HCT116 (cell line): Measurements from ENCODE around the gene KIAA0825. TPM values are rescaled to one million over a fixed set of nuclear protein-coding genes. Genes with fewer than 3 reads are reported as not detected.
"Not testable (repeated sequence)": the region's sequence is repeated elsewhere in the genome, so short reads cannot be mapped to it uniquely, and the experiment has no call there.

Source experiments
- ATAC-seq: fragments of 200-7000 bp; cut with Tn5 transposase; 2 replicates; pipeline ENCODE4 v1.9.1; 2020; ENCODE audit warnings: mild to moderate bottlenecking, moderate library complexity
- BruUV-seq: library from RNA; stranded (reverse); fragments of 400-500 nt; replicated peaks from 2 replicates; lab custom pipeline; 2021; lab: Mats Ljungman, UMichigan
- CTCF ChIA-PET: fragments of 300-600 bp; sonication (Branson Sonifier 250); formaldehyde crosslinking; loops from one replicate; lab custom pipeline; 2021; ENCODE audit warnings: antibody characterized with exemption; lab: Charles Lee
- POLR2A ChIA-PET: fragments of 300-600, 350-600 bp; sonication (Branson Sonifier 250); formaldehyde crosslinking; loops from one replicate; lab custom pipeline; 2021; ENCODE audit warnings: antibody characterized with exemption; lab: Charles Lee
- RAD21 ChIA-PET, 2 experiments: fragments of 300-600 bp; sonication (Branson Sonifier 250); formaldehyde crosslinking; loops; one replicate each; lab custom pipeline; 2023; ENCODE audit warnings: low total read pairs in 2 of 2; ENCODE audit not compliant: uncharacterized antibody in 2 of 2, unreplicated experiment in 2 of 2, low non-redundant PET in 1 of 2; lab: Charles Lee
- DNase-seq: peaks from one replicate; pipeline ENCODE4 v3.0.0-alpha.2; 2010; ENCODE audit warnings: low read depth, low spot score
- H2AFZ ChIP-seq: fragments of 200-600 bp; shearing (Covaris generic), sonication (generic); 2 replicates; pipeline ENCODE4 v1.6.1; 2017; ENCODE audit warnings: low read depth, mixed run types, mixed read lengths, antibody characterized with exemption, low read length; ENCODE audit not compliant: poor library complexity, severe bottlenecking
- H3K27ac ChIP-seq: 2 replicates; pipeline ENCODE4 v1.5.1; 2012; ENCODE audit warnings: low read depth, low read length
- H3K27me3 ChIP-seq: fragments of 200-600 bp; sonication (generic); 2 replicates; pipeline ENCODE4 v1.6.1; 2016; ENCODE audit warnings: mixed run types, low read length, mixed read lengths; ENCODE audit not compliant: insufficient read depth
- H3K36me3 ChIP-seq, 2 experiments: fragments of 200-500 bp in 1 of 2; fragments of 200-600 bp in 1 of 2; sonication (Bioruptor generic) in 1 of 2; sonication (generic) in 1 of 2; 2 replicates each; pipeline versions ENCODE4 v1.5.1 to v1.6.1; 2014 to 2016; ENCODE audit warnings: low read length in 2 of 2, inconsistent platforms in 1 of 2, mixed read lengths in 1 of 2, mixed run types in 1 of 2; ENCODE audit not compliant: insufficient read depth in 2 of 2, control insufficient read depth in 1 of 2
- H3K4me1 ChIP-seq, 2 experiments: fragments of 200-600 bp in 1 of 2; sonication (generic) in 1 of 2; 2 replicates each; pipeline versions ENCODE4 v1.5.1 to v1.6.1; 2012 to 2017; ENCODE audit warnings: low read length in 2 of 2, inconsistent platforms in 1 of 2, mild to moderate bottlenecking in 1 of 2, mixed read lengths in 1 of 2, mixed run types in 1 of 2, moderate library complexity in 1 of 2; ENCODE audit not compliant: insufficient read depth in 2 of 2, control insufficient read depth in 1 of 2
- H3K4me2 ChIP-seq: fragments of 200-600 bp; sonication (generic); 2 replicates; pipeline ENCODE4 v1.6.1; 2017; ENCODE audit warnings: mixed run types, low read length, mixed read lengths
- H3K4me3 ChIP-seq, 2 experiments: fragments of 200-600 bp in 1 of 2; sonication (generic) in 1 of 2; replicated peaks in 1 of 2; 2 replicates each; pipeline ENCODE4 v1.5.1; 2011 to 2016; ENCODE audit warnings: low read length in 2 of 2, control low read depth in 1 of 2, low read depth in 1 of 2, mild to moderate bottlenecking in 1 of 2, mixed read lengths in 1 of 2, mixed run types in 1 of 2
- H3K79me2 ChIP-seq: fragments of 200-600 bp; sonication (generic); 2 replicates; pipeline ENCODE4 v1.6.1; 2017; ENCODE audit warnings: mild to moderate bottlenecking, mixed run types, low read length, moderate library complexity, mixed read lengths; ENCODE audit not compliant: insufficient read depth
- H3K9ac ChIP-seq: fragments of 200-600 bp; sonication (generic); 2 replicates; pipeline ENCODE4 v1.6.1; 2016; ENCODE audit warnings: low read length, mixed read lengths
- H3K9me2 ChIP-seq: fragments of 200-600 bp; sonication (generic), shearing (Covaris generic); 2 replicates; pipeline ENCODE4 v1.6.1; 2017; ENCODE audit warnings: mixed run types, mild to moderate bottlenecking, moderate library complexity; ENCODE audit not compliant: insufficient read depth
- H3K9me3 ChIP-seq, 2 experiments: fragments of 200-500 bp in 1 of 2; fragments of 200-600 bp in 1 of 2; sonication (Bioruptor generic) in 1 of 2; sonication (generic) in 1 of 2; 2 replicates each; pipeline ENCODE4 v1.6.1; 2014 to 2017; ENCODE audit warnings: low read length in 2 of 2, mixed read lengths in 2 of 2, inconsistent platforms in 1 of 2, low read depth in 1 of 2, mild to moderate bottlenecking in 1 of 2, mixed run types in 1 of 2, moderate library complexity in 1 of 2; ENCODE audit not compliant: control insufficient read depth in 1 of 2, insufficient read depth in 1 of 2
- H4K20me1 ChIP-seq: fragments of 200-600 bp; sonication (generic), shearing (Covaris generic); 2 replicates; pipeline ENCODE4 v1.6.1; 2017; ENCODE audit warnings: mixed run types, mild to moderate bottlenecking, moderate library complexity; ENCODE audit not compliant: insufficient read depth
- CBX3 ChIP-seq: IDR thresholded peaks from 2 replicates; pipeline ENCODE4 v1.6.1; 2012; ENCODE audit warnings: low read depth
- ELF1 ChIP-seq: IDR thresholded peaks from 2 replicates; pipeline ENCODE4 v1.6.1; 2012; ENCODE audit warnings: low read depth, borderline replicate concordance
- EZH2phosphoT487 ChIP-seq: fragments of 200-600 bp; IDR thresholded peaks from 2 replicates; pipeline ENCODE4 v1.6.1; 2018; ENCODE audit warnings: antibody characterized with exemption, borderline replicate concordance
- FOSL1 ChIP-seq: IDR thresholded peaks from 2 replicates; pipeline ENCODE4 v1.6.1; 2012; ENCODE audit warnings: low read depth
- RAD21 ChIP-seq: IDR thresholded peaks from 2 replicates; pipeline ENCODE4 v1.6.1; 2012; ENCODE audit warnings: low read depth, mild to moderate bottlenecking
- SP1 ChIP-seq: IDR thresholded peaks from 2 replicates; pipeline ENCODE4 v1.6.1; 2012; ENCODE audit warnings: low read depth
- intact Hi-C: fragments of 100-400 bp; cut with micrococcal nuclease; formaldehyde crosslinking; loops from 2 replicates; pipeline ENCODE4 v1.10.0; 2022
- total RNA-seq: library from RNA; stranded (reverse); gene quantifications from one replicate; pipeline ENCODE4 v1.2.1, GENCODE V29; 2021; ENCODE audit not compliant: unreplicated experiment
- TF ChIP-seq, protein P1 (sequence below), 3 experiments: fragments of 200-600 bp in 1 of 3; sonication (generic) in 1 of 3; IDR thresholded peaks in 2 of 3; conservative IDR thresholded peaks in 1 of 3; 2 replicates each; pipeline ENCODE4 v1.5.1; 2012 to 2017; ENCODE audit warnings: low read depth in 2 of 3, low read length in 2 of 3, antibody characterized with exemption in 1 of 3, borderline replicate concordance in 1 of 3, control low read depth in 1 of 3, mild to moderate bottlenecking in 1 of 3, mixed read lengths in 1 of 3, mixed run types in 1 of 3, moderate library complexity in 1 of 3; ENCODE audit not compliant: insufficient read depth in 1 of 3
- TF ChIP-seq, protein P2 (sequence below): IDR thresholded peaks from 2 replicates; pipeline ENCODE4 v1.6.1; 2011; ENCODE audit warnings: mild to moderate bottlenecking, low read length, moderate library complexity; ENCODE audit not compliant: insufficient replicate concordance; ENCODE audit errors: extremely low read depth

Gene KIAA0825
- total RNA-seq, 1 experiment from 2014 or later, result 1.4 TPM

DNA sequence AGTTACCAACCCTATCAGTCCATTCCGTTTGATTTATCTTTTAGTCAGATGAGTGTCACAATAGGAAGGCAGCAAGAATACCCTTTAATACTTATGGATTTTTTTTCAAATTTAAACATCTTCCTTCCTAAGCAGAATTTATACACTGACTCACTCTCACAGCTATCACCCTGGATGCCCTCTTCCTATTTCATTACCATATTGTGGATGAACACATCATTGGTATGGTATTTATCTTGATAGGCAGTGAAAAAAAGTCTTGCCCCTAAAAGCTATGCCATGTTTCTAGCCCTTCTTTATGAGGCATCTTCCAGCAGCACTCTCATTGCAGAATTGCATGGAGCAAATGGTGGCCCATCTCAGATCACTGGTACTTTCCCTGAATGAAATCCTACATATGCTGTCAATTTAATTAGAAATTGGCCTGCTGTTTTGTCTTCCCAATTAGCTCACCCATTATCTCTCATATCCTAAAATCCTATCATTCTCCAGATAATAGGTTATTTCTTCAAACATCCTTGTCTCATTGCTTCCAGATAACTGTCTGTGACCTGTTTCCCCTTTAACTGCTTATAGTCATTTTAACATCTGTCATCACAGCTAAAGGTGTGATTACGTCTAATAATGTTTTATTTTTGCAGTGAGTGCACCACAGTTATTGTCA is 443.5 kb downstream of the KIAA0825 start (continued):
- TF ChIP-seq, protein P1, sequence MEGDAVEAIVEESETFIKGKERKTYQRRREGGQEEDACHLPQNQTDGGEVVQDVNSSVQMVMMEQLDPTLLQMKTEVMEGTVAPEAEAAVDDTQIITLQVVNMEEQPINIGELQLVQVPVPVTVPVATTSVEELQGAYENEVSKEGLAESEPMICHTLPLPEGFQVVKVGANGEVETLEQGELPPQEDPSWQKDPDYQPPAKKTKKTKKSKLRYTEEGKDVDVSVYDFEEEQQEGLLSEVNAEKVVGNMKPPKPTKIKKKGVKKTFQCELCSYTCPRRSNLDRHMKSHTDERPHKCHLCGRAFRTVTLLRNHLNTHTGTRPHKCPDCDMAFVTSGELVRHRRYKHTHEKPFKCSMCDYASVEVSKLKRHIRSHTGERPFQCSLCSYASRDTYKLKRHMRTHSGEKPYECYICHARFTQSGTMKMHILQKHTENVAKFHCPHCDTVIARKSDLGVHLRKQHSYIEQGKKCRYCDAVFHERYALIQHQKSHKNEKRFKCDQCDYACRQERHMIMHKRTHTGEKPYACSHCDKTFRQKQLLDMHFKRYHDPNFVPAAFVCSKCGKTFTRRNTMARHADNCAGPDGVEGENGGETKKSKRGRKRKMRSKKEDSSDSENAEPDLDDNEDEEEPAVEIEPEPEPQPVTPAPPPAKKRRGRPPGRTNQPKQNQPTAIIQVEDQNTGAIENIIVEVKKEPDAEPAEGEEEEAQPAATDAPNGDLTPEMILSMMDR (IDR thresholded peaks at IDR 0.05 in 2 of 3, conservative IDR thresholded peaks at IDR 0.05 in 1 of 3; ENCODE audit: borderline replicate concordance in 1 of 3, insufficient read depth in 1 of 3, low read depth in 2 of 3, low read length in 2 of 3), result no peak
- no peak for TF ChIP-seq EZH2phosphoT487
- TF ChIP-seq, all 23 proteins: peak for 0

DNA sequence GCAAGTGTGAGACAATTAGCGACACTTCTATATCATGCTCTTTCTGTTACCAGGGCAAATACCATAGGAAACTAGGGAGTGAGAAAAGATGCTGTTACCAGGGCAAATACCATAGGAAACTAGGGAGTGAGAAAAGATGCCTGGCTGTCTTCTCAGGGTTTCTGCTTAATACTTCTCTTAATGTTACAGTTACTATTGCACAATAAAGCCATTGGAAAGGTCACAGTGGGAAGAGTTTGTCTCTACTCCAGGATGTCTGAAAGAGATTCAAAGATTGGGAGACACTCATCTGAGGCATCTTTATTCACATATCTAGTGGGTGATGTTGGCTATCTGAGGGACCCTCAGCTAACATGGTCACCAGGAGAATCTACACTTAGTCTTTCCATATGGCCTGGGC is 445.3 kb downstream of the KIAA0825 start:
- TF ChIP-seq, protein P2, sequence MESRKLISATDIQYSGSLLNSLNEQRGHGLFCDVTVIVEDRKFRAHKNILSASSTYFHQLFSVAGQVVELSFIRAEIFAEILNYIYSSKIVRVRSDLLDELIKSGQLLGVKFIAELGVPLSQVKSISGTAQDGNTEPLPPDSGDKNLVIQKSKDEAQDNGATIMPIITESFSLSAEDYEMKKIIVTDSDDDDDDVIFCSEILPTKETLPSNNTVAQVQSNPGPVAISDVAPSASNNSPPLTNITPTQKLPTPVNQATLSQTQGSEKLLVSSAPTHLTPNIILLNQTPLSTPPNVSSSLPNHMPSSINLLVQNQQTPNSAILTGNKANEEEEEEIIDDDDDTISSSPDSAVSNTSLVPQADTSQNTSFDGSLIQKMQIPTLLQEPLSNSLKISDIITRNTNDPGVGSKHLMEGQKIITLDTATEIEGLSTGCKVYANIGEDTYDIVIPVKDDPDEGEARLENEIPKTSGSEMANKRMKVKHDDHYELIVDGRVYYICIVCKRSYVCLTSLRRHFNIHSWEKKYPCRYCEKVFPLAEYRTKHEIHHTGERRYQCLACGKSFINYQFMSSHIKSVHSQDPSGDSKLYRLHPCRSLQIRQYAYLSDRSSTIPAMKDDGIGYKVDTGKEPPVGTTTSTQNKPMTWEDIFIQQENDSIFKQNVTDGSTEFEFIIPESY, result no peak
- TF ChIP-seq CBX3, result no peak
- TF ChIP-seq SP1, result no peak
- no peak for TF ChIP-seq ELF1
- TF ChIP-seq FOSL1, result no peak
- TF ChIP-seq RAD21, result no peak
- Histone ChIP-seq H3K27me3 (no peaks in the 10 kb centered on the region), H3K4me1 (peaks cover 0 to 3% of the 10 kb centered on the region in 2 experiments; a peak in 1 of 4 replicates), H3K9ac (no peak overlapping the region), H3K36me3 (no peaks in the 10 kb centered on the region), H3K9me2 (no peaks in the 10 kb centered on the region), H3K4me2 (no peak overlapping the region), H4K20me1 (no peaks in the 10 kb centered on the region), H3K79me2 (no peaks in the 10 kb centered on the region), H3K27ac (no peak overlapping the region), H3K9me3 (no peaks in the 10 kb centered on the region), H2AFZ (no peak overlapping the region), H3K4me3 (no peak overlapping the region)
- no TSS peak for BruUV-seq
- DNase-seq (no peak), ATAC-seq (no peak)
- ChIA-PET POLR2A (no interaction called here), CTCF (interaction anchor here (1.5 kb wide), 1 partner anchor 9 kb away, joined by 5 read pairs; no protein-coding TSS in a partner anchor), RAD21 (no interaction called here)
- intact Hi-C loops, result no loop called here

DNA sequence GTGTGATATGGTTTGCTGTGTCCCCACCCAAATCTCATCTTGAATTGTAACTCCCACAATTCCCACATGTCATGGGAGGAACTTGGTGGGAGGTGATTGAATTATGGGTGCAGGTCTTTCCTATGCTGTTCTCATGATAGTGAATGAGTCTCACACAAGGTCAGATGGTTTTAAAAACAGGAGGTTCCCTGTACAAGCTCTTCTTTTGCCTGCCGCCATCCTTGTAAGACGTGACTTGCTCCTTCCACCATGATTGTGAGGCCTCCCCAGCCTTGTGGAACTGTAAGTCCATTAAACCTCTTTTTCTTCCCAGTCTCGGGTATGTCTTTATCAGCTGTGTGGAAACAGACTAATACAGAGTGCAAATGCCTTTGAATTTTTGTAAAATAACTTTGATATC is 447.3 kb downstream of the KIAA0825 start:
- H3K4me1 ChIP-seq, H3K4me2 ChIP-seq, H3K9me3 ChIP-seq, H3K4me3 ChIP-seq, H3K36me3 ChIP-seq, H3K9ac ChIP-seq, ATAC-seq, CTCF ChIA-PET, DNase-seq, H3K27me3 ChIP-seq, H2AFZ ChIP-seq, RAD21 ChIA-PET, H4K20me1 ChIP-seq, intact Hi-C loops, H3K9me2 ChIP-seq, POLR2A ChIA-PET, H3K79me2 ChIP-seq, H3K27ac ChIP-seq, BruUV-seq: not testable (repeated sequence)
